Testis (tissue), 3 donors: Measurements from ENCODE around the gene BAG5. TPM values are rescaled to one million over a fixed set of nuclear protein-coding genes. Genes with fewer than 3 reads are reported as not detected.
A peak's percentile ranks its signal among the peaks of the same experiment; 100 is the strongest.

ENCODE experiments used
- DNase-seq: peaks from one replicate; pipeline ENCODE4 v3.0.0-alpha.2; 2019
- H3K27ac ChIP-seq, 2 donors: fragments of 200-600 bp; sonication (generic); one replicate each; pipeline ENCODE4 v1.5.1; 2019
- H3K27me3 ChIP-seq: fragments of 200-600 bp; sonication (generic); one replicate; pipeline ENCODE4 v1.5.1; 2019
- H3K36me3 ChIP-seq: fragments of 200-600 bp; sonication (generic); one replicate; pipeline ENCODE4 v1.5.1; 2017; ENCODE audit warnings: low read depth; ENCODE audit errors: missing control alignments
- H3K4me1 ChIP-seq: fragments of 200-600 bp; sonication (generic); one replicate; pipeline ENCODE4 v1.5.1; 2019
- H3K4me3 ChIP-seq, 2 donors: fragments of 200-600 bp; sonication (generic); one replicate each; pipeline ENCODE4 v1.5.1; 2017 to 2019
- H3K9me3 ChIP-seq: fragments of 200-600 bp; sonication (generic); one replicate; pipeline ENCODE4 v1.5.1; 2017
- CTCF ChIP-seq, 3 experiments: fragments of 450-650 bp in 2 of 3; fragments of 200-600 bp in 1 of 3; sonication (generic) in 1 of 3; IDR thresholded peaks; one replicate each; pipeline ENCODE4 v1.5.1; 2016 to 2019; ENCODE audit warnings: antibody characterized with exemption in 3 of 3, mild to moderate bottlenecking in 2 of 3, moderate library complexity in 1 of 3
- POLR2A ChIP-seq: fragments of 450-650 bp; IDR thresholded peaks from one replicate; pipeline ENCODE4 v1.6.1; 2017; ENCODE audit warnings: antibody characterized with exemption, mild to moderate bottlenecking, moderate library complexity
- WGBS, 2 donors: methylation state at CpG; one replicate each; pipeline ENCODE4 v1.1.5; 2018; 5-methylcytosine and 5-hydroxymethylcytosine counted together
- intact Hi-C: fragments of 100-400 bp; cut with DNase I; formaldehyde crosslinking; loops from one replicate; pipeline ENCODE4 v1.15.1; 2023; ENCODE audit warnings: low total_unique reads
- polyA plus RNA-seq: library from polyadenylated mRNA; stranded (reverse); fragments of 350-450 nt; fragmentation: Illumina TruSeq; extraction: RNeasy Lipid Tissue Mini Kit (QIAGEN cat#74804); gene quantifications from one replicate; pipeline ENCODE4 v1.2.3, GENCODE V29; 2014; ENCODE audit warnings: low read depth, low replicate concordance; ENCODE audit not compliant: insufficient read depth
- total RNA-seq, 2 donors: library from RNA; depleted of rRNA; stranded (reverse); fragments of >200 nt; gene quantifications; one replicate each; pipeline ENCODE4 v1.2.3, GENCODE V29; 2016

Gene BAG5
- total and polyA plus RNA-seq, 3 donors from 2014 or later, result 63.4 to 202 (median 124) TPM

DNA sequence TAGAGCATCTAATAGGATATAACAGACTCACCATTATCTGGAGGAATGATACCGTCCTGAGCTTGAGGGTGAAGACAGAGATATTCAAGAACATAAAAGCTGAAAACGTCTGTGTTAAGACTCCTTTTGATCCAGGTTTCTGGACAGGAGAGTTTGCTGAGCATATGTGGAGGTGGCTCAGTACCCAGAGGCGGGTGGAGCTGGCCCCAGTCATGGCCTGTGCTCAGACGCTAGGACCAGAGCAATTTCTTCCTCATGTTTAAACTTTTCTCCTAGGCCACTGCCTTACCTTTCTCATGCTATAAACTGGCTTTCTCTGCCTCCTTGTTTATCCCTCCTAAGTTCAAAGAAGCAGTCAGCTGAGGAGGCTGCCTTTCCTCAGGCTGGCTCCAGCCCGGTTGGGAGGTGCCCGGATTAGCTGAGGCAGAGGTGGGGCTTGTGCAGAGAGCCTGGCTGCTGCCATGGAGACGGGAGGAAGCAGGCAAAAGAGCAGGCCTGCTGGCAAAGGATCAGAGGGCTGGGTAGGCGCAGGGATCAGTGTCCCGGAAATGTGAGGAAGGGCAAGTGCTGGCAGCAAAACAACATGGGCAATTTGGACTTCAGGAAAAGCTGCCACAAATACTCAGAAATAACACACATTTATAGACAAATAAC is 14.0 kb upstream of the BAG5 start:
- 31 to 43% methylated on average over 9 of the region's 9 CpGs for WGBS, 2 donors
- peaks cover 12% of the 10 kb centered on the region for H3K4me1 ChIP-seq
- intact Hi-C loops, result no loop called here

GRCh38 chr14:103574707-103575285 is 12.3 kb upstream of the BAG5 start:
- peaks cover 12% of the 10 kb centered on the region for H3K4me1 ChIP-seq
- H3K9me3 ChIP-seq, result no peaks in the 10 kb centered on the region
- no peaks in the 10 kb centered on the region for H3K36me3 ChIP-seq
- no peak overlapping the region for H3K27ac ChIP-seq
- WGBS, 2 donors, result 86 to 93% methylated on average over 18 of the region's 18 CpGs
- no peak overlapping the region for H3K4me3 ChIP-seq
- no peak for DNase-seq
- H3K27me3 ChIP-seq, result no peaks in the 10 kb centered on the region
- TF ChIP-seq CTCF (IDR thresholded peaks at IDR 0.05) (no peak), POLR2A (no peak)
- intact Hi-C loops, result no loop called here

More for the DNA sequence above, 14.0 kb upstream of the BAG5 start:
- H3K36me3 ChIP-seq, result no peaks in the 10 kb centered on the region
- peak overlapping the region; percentile 15 to 77 for H3K27ac ChIP-seq
- no peaks in the 10 kb centered on the region for H3K27me3 ChIP-seq
- H3K4me3 ChIP-seq, result no peak overlapping the region
- peak; percentile 91 for DNase-seq
- TF ChIP-seq POLR2A (no peak), CTCF (IDR thresholded peaks at IDR 0.05) (no peak)
- H3K9me3 ChIP-seq, result no peaks in the 10 kb centered on the region

- Histone ChIP-seq H3K9me3 (no peaks in the 10 kb centered on the region), H3K4me1 (peaks cover 12% of the 10 kb centered on the region), H3K27ac (no peak overlapping the region), H3K36me3 (no peaks in the 10 kb centered on the region), H3K4me3 (no peak overlapping the region), H3K27me3 (no peaks in the 10 kb centered on the region)
- WGBS, 2 donors, result 58 to 60% methylated on average over 6 of the region's 6 CpGs
- DNase-seq, result no peak
- no peak for TF ChIP-seq CTCF (IDR thresholded peaks at IDR 0.05)
- no peak for TF ChIP-seq POLR2A
- intact Hi-C loops, result no loop called here
These were observed 11.6 kb upstream of the BAG5 start for GRCh38 chr14:103574104-103574503.

DNA sequence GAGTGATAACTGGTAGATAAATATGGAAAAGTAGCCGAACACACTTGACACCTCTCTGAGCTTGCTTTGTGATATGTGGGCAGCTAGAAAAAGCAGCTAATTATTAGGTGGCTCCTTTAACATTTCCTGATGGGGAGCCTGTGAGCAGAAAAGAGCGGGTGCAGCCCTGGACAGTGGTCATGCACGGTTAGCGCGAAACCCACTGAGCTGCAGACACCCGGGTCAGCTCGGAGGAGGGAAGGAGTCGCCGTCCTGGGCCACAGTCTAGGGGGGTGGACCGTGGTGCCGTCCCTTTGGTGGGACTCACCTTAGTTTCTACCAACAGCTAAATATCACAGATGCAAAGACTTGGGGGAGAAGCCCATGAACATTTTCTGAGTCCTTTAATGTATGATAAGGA is 7.0 kb upstream of the BAG5 start:
- intact Hi-C loops, result no loop called here
- no peak for TF ChIP-seq POLR2A
- no peak for TF ChIP-seq CTCF (IDR thresholded peaks at IDR 0.05)
- H3K4me3 ChIP-seq, result no peak overlapping the region
- H3K27me3 ChIP-seq, result no peaks in the 10 kb centered on the region
- H3K9me3 ChIP-seq, result no peaks in the 10 kb centered on the region
- H3K27ac ChIP-seq, result no peak overlapping the region
- DNase-seq, result no peak
- WGBS, 2 donors, result 64 to 73% methylated on average over 9 to 11 of the region's 11 CpGs
- no peaks in the 10 kb centered on the region for H3K36me3 ChIP-seq
- H3K4me1 ChIP-seq, result peaks cover 3% of the 10 kb centered on the region

DNA sequence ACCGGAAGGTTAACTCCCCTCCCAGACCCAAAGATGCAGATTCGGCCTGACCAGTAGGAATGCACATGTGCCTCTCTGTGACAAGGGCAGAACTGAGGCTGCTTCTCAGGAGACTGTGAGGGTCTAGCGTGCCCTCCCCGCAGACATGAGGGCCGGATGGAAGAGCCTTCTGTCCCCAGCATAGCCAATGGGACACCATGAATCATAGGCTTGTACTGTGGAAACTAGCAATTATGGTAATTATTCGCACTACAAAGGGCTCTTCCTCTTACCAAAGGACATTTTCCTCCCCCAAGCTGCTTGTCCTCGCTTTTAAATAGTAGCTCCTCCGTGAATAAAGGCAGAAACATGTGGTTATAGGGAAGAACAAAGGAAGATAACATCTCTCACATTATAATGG is 6.5 kb upstream of the BAG5 start:
- intact Hi-C loops, result no loop called here
- Histone ChIP-seq H3K27ac (no peak overlapping the region), H3K4me1 (peaks cover 8% of the 10 kb centered on the region), H3K4me3 (no peak overlapping the region), H3K9me3 (no peaks in the 10 kb centered on the region), H3K36me3 (no peaks in the 10 kb centered on the region), H3K27me3 (no peaks in the 10 kb centered on the region)
- TF ChIP-seq CTCF (IDR thresholded peaks at IDR 0.05), result no peak
- no peak for TF ChIP-seq POLR2A
- DNase-seq, result no peak
- 57 to 75% methylated on average over 6 to 8 of the region's 8 CpGs for WGBS, 2 donors
